Limb (tissue), 2 donors: ENCODE data around the gene SLC8A2.
"Not testable (repeated sequence)": the region's sequence is repeated elsewhere in the genome, so short reads cannot be mapped to it uniquely, and the experiment has no call there.

Experiments used
- DNase-seq, 2 donors: peaks; one replicate each; pipeline ENCODE4 v3.0.0-alpha.2; 2016; ENCODE audit errors: extremely low spot score in 2 of 2

SLC8A2 gene

DNA sequence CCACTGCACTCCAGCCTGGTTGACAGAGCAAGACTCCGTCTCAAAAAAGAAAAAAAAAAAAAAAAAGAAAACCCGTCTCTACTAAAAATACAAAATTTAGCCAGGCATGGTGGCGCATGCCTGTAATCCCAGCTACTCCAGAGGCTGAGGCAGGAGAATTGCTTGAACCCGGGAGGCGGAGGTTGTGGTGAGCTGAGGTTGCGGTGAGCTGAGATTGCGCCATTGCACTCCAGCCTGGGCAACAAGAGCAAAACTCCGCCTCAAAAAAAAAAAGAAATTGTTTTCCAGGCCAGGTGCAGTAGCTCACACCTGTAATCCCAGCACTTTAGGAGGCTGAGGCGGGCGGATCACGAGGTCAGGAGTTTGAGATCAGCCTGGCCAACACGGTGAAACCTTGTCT is 85.1 kb downstream of the SLC8A2 start:
- DNase-seq: not testable (repeated sequence)

DNA sequence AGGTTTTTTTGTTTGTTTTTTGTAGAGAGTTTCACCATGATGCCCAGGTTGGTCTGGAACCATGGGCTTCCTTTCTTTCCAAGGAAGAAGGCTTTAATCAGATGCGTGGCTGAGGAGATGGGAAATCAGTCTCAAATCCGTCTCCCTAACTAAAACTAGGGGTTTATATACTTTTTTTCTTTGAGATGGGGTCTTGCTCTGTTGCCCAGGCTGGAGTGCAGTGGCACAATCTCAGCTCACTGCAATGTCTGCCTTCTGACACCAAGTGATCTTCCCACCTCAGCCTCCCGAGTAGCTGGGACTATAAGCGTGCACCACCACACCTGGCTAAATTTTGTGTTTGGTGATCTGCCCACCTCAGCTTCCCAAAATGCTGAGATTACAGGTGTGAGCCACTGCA is 87.2 kb downstream of the SLC8A2 start:
- DNase-seq: not testable (repeated sequence)

DNA sequence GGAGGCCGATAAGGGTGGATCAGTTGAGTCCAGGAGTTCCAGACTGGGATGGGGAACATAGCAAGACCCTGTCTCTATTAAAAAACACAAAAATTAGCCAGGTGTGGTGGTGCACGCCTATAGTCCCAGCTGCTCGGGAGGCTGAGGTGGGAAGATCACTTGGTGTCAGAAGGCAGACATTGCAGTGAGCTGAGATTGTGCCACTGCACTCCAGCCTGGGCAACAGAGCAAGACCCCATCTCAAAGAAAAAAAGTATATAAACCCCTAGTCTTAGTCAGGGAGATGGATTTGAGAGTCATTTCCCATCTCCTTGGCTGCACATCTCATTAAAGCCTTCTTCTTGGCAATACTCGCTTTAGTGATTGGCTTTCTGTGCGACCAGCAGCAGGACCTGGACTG is 87.8 kb downstream of the SLC8A2 start:
- DNase-seq: not testable (repeated sequence)

DNA sequence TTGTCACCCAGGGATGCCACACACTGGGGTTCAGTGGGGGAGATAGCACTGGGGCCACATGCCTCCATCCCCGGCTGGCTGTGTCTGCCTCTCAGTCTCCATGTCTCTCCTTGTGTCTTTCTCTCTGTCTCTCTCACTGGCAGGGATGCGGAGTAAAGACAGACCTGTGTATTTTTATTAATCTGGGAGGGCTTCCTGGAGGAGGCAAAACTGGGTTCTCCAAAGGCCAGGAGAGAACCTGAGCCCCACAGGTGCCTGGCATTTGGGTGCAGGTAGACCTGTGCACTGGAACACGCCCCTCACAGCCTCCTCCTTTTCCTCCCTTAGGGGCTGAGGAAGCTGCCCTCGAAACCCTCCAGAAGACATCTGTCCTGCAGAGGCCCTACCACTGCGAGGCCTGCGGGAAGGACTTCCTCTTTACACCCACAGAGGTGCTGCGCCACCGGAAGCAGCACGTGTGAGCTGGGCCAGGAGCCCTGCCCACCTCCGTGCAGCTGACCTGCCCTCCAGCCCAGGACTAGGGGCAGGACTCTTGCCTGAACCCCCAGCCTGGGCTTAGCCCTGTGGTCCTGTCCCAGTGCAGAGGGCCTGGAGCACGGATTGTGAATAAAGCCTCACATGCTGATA is 89.9 kb downstream of the SLC8A2 start:
- DNase-seq: no peak

DNA sequence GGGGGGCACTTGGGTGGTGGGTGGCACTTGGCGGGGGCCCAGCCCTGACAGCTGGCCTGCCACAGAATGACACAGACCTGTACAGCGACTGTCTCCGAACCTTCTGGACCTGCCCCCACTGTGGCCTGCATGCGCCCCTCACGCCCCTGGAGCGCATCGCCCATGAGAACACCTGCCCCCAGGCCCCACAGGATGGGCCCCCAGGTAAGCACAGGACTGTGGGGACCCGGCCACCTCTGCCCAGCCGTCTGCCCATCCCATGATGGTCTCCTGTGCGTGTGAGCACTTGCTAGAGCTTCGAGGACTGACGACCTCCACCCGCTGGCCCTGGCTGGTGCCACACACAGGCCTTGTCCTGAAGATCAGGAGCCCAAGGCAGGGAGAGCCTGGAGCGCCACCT is 90.6 kb downstream of the SLC8A2 start:
- no peak for DNase-seq

DNA sequence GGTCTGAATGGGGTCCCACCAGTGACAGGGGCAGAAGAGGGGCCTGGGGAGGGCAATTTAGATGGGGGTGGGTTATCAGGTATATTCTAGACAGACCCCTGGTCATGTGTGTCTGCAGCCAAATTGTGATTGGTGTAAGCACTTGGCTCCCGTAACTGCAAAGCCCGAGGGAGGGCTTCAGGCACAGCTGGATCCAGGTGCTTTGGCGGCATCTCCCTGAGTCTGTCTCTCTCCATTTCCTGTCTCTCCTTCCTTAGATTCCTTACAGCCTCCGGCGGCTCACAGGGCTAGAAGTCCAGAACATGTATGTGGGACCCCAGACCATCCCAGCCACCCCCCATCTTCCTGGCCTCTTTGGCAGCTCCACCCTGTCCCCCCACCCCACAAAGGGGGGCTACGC is 91.1 kb downstream of the SLC8A2 start:
- DNase-seq: no peak

DNA sequence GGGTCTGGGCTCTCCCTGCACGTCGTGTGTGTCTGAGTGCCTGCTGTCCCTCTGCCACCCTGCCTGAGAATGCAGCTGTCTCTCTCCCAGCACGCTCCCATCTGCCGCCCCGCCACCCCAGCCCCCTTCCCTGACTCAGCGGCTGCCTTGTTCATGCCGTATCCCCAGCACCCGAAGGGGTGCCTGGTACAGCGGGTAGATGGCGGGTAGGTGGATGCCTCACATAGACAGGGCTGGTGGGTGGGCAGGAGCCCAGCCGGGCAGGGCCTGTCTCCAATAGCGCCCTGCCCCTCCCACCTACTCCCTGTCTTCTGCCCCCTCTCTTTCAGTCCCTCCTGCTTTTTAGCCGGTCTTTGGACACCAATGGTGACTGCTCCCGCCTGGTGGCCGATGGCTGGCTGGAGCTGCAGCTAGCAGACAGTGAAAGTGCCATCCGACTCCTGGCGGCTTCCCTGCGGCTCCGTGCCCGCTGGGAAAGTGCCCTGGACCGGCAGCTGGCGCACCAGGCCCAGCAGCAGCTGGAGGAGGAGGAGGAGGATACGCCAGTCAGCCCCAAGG is 92.2 kb downstream of the SLC8A2 start:
- DNase-seq: no peak

DNA sequence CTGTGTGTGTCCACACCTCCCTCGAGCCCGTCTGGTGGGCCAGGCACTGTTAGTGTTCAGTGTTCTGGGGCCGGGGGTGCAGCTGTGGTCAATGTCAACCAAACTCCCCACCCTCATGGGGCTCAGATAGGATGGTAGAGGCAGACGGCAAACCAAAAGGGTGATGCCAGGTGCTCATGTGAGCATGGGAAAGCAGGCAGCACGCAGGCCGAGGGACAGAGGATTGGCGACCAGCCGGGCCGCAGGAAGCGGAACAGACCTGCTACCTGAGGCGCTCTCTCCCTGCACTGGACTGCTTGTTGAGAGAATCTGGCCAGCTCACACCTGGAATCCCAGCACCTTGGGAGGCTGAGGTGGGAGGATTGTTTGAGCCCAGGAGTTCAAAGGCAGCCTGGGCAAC is 93.4 kb downstream of the SLC8A2 start:
- DNase-seq: no peak
